ENCODE measurements around the gene TACR1.
"Not testable (repeated sequence)": the region's sequence is repeated elsewhere in the genome, so short reads cannot be mapped to it uniquely, and the experiment has no call there.

The TACR1 gene

DNA sequence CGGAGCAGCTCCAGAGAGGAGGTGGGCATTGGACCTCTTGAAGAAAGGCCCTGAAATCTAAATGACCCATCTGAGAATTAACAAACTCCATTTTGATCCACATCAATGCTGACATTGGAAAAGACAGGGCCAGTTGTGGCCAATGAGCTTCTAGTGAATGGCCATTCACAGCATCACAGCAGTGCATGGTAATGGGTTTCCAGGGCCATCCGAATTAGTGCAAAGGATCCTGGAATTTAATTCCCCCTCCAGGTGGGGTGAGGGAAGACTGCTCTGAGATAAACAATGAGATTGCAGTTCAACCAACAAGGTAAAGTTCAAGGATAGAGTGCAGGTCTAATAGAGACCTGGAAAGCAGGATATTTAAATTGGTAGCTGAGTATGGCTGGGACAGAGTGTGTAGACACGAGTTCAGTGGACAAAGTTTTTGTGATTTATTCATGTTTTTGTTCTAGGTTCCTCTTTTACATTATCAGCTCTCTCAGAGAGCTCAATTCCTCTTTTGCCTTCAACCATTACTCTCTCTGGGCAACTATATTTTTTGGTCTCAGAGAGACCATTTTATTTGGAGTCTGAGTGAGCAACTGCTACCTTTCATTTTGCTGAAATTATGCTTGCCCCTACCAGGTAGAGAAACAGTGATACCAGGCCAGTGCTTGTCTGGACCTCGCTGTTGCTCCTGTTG, 5.0 kb downstream of the TACR1 start:
- no peak for DNase-seq (ENCODE audit: low spot score)

GRCh38 chr2:75192496-75192895, 6.8 kb downstream of the TACR1 start:
- DNase-seq (ENCODE audit: low spot score), result no peak

DNA sequence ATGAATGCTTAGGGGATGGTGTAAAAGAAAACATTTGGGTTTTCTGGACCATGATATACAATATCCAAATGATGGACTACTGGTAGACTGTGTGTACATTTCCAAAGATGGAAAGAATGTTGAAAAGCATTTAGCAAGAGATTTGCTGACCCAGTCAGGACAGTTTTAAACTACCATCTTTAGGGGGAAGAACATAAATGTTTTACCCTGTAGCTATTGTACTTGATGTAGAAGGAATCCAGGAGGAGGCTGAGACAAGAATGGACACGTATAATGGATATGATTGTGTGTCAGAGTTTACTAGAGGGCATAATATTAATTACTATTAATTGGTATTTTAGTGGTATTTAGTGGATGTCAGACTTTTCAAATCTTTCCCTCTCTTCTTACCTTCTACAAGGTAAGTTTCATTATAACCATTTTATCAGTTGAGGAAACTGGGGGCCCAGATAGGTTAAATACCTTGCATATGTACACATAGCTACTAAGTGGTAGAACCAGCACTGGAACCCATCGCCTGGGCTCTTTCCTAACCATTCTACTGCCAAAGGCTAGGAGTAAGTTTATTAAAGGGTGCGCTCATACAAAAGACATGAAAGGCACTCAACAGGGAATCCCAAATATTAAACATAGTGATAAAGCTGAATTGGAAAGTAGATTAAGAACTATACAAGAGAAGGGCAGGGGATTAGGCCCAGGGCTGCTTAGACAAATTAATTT, 8.9 kb downstream of the TACR1 start:
- DNase-seq (ENCODE audit: low spot score), result no peak

- DNase-seq (ENCODE audit: low spot score), result no peak
Observed at GRCh38 chr2:75186821-75187220, 12.5 kb downstream of the TACR1 start.

DNA sequence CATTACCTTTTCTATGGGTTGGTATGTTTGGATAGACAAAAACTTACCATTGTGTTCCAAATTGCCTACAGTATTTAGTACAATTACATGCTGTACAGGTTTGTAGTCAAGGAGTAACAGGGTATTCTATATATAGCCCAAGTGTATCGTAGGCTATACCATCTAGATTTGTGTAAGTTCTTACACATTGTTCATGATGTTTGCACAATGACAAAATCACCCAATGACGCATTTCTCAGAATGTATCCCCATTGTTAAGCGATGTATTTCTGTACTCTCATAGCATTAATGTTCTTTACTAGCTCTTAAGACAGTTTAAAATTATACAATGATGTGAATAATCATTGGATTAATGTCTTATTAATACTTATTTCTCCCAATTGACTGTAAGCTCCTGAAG, 16.7 kb downstream of the TACR1 start:
- no peak for DNase-seq (ENCODE audit: low spot score)

GRCh38 chr2:75180476-75180875, 18.8 kb downstream of the TACR1 start:
- no peak for DNase-seq (ENCODE audit: low spot score)

DNA sequence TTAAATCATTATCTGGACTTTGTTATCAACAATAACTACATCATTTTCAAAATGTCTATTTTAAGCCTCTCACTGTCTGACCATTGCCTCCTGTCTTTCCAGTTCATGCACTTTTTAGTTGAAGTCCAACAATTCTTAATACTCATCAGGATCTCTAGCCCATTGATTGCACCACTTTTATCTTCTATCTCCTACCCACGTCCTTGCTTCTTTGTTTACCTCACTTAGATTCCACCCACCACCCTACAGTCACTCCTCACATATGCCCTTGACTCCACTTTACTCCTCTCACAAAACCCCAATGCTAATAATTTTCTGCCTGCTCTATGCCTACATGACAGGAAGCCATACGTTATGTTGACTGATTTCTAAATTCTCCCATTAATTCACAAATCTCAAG, 21.9 kb downstream of the TACR1 start:
- DNase-seq (ENCODE audit: low spot score), result no peak

DNA sequence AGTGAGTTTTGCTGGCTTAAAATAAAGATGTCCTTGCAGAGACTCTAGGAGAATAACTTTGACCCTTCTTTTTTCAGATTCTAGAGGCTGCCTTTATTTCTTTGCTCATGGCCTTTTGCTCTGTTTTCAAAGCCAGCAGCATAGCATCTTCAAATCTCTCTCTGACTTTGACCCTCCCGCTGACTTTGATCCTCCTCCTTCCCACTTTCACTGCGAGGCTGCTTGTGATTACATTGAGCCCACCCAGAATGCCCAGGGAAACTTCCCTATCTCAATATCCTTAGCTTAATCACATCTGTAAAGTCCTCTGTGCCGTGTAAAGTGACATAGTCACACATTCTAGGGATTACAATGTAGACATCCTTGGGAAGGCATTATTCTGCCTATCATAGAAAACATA, 23.9 kb downstream of the TACR1 start:
- no peak for DNase-seq (ENCODE audit: low spot score)

DNA sequence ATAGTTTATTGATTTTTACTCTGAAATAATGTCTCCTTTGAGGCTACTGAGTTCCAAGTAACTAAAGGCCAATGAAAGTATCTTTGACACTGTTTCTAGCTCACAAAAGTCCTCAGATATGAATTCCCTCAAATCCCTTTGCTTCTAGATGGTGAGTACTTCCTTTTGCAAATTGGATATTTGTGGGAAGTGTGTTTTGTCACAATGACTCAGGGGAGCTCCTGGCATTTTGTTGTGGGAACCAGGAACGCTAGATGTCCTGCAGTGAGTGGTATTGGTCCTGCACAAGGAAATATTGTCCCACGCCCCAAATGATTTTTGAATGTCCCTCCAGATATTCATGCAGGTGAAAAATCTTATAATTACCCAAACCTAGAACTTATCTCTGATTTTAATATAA, 24.3 kb downstream of the TACR1 start:
- DNase-seq (ENCODE audit: low spot score), result no peak

DNA sequence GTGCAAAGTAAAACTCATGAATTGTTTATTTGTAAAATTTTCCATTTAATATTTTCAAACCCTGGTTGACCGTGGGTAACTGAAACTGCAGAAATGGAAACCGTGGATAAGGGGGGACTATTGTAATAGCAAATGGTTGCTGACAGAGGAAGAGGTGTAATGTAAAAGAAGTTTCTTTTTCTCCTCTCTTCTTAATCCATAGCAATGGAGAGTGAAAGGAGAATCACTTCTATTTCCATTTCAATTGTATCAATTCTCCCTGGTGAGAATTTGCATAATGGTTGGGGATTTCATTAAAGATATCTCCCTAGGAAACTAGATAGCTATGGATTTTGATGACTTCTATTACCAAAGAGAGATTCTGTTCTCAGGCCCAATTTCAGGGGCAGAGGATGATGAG, 24.8 kb downstream of the TACR1 start:
- DNase-seq (ENCODE audit: low spot score), result no peak

DNA sequence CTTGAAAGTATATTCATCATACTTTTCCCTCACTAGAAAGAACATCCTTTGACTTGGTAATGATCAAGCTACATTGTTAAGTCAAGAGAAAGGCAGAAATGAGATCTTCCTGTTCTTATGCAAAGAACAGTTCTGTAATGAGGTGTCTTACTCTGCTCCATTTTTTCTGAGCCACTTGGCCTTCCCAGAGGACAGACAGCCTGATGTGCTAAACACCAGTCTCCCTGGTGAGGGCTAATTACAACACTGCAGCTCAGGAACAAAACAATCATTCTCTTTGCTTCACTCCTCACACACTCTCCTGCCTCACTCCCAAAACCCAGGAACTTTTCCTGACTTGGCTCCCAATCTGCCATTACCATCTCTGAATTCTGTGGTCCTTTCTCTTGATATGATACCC, 25.6 kb downstream of the TACR1 start:
- no peak for DNase-seq (ENCODE audit: low spot score)

DNA sequence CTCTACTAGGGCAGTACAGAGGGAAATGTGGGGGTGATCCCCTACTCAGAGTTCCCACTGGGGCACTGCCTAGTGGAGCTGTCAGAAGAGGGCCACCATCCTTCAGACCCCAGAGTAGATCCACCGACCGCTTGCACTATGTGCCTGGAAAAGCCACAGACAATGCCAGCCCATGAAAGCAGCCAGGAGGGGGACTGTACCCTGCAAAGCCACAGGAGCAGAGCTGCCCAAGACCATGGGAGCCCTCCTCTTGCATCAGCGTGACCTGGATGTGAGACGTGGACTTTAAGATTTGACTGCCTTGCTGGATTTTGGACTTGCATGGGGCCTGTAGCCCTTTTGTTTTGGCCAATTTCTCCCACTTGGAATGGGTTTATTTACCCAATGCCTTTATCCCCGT, 27.9 kb downstream of the TACR1 start:
- DNase-seq (ENCODE audit: low spot score), result not testable (repeated sequence)

GRCh38 chr2:75170889-75171288, 28.4 kb downstream of the TACR1 start:
- no peak for DNase-seq (ENCODE audit: low spot score)

GRCh38 chr2:75168186-75168585, 31.1 kb downstream of the TACR1 start:
- no peak for DNase-seq (ENCODE audit: low spot score)

- DNase-seq (ENCODE audit: low spot score), result no peak
Observed at GRCh38 chr2:75166491-75166890, 32.8 kb downstream of the TACR1 start.

GRCh38 chr2:75162897-75163296, 36.4 kb downstream of the TACR1 start:
- DNase-seq (ENCODE audit: low spot score), result no peak

GRCh38 chr2:75162259-75162658, 37.1 kb downstream of the TACR1 start:
- no peak for DNase-seq (ENCODE audit: low spot score)

DNA sequence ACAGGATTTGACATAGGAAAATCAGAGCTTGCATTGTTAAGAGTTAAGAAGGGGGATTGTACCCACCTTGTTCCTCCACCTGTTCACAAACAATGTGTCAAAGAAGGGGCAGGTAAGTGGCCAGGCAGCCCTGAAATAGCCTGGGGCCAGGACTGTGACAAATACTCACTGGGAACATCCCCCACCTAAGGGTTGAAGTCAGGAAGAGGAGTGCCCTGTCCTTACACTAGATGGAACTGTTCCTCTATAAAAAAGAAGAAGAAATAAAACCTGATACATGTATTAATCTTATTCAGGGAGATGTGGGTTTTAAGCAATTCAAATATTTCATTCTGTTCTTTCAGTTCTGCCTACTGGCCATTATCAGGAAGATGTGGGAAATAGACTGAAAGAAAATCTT, 41.9 kb downstream of the TACR1 start:
- DNase-seq (ENCODE audit: low spot score), result no peak

DNA sequence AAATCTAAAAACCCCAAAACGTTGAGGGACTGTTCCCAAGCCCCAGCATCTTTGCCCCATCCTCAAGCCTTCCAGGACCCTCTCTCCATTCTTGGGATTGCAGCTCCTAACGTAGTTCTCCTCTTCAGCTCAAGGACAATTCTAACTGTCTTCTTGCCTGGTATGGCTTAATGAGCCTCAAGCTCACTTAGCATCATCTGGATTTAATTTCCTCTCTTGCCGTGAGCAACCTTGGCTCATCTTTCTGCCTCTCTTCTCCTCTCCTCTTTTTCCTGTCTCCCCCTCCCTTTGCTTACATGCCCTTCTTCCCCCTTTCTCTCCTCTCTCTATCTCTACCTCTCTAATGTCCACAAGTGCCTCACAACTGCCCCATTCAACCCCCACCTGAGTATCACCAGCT, 44.2 kb downstream of the TACR1 start:
- DNase-seq (ENCODE audit: low spot score), result no peak

- DNase-seq (ENCODE audit: low spot score), result no peak
Observed at GRCh38 chr2:75153221-75153620, 46.1 kb downstream of the TACR1 start.

DNA sequence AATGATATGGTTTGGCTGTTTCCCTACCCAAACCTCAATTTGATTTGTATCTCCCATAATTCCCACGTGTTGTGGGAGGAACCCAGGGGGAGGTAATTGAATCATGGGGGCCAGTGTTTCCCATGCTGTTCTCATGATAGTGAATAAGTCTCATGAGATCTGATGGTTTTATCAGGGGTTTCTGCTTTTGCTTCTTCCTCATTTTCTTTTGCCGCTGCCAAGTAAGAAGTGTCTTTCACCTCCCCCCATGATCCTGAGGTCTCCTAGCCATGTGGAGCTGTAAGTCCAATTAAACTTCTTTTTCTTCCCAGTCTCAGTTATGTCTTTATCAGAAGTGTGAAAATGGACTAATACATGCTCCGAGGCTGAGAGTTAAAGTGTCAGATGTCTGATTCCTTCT, 47.1 kb downstream of the TACR1 start:
- DNase-seq (ENCODE audit: low spot score), result not testable (repeated sequence)

- DNase-seq (ENCODE audit: low spot score), result not testable (repeated sequence)
Observed at GRCh38 chr2:75147884-75148283, 51.4 kb downstream of the TACR1 start.

GRCh38 chr2:75146606-75147332, 52.6 kb downstream of the TACR1 start:
- DNase-seq (ENCODE audit: low spot score), result no peak

All from kidney capillary endothelial cell (primary cell).